Activated naive CD4-positive, alpha-beta T cell treated with anti-CD3 and anti-CD28 coated beads, Interleukin-2, amount 50 U/mL, for 24 hours (primary cell): Measurements from ENCODE around the gene CPNE6.

Source experiments
- H3K27ac Mint-ChIP-seq: one replicate; pipeline ENCODE4 v1.8.0; 2021; ENCODE audit warnings: mild to moderate bottlenecking, mixed read lengths
- H3K27me3 Mint-ChIP-seq: one replicate; pipeline ENCODE4 v1.8.0; 2021; ENCODE audit warnings: mixed read lengths
- H3K36me3 Mint-ChIP-seq: one replicate; pipeline ENCODE4 v1.8.0; 2021; ENCODE audit warnings: mixed read lengths
- H3K4me1 Mint-ChIP-seq: one replicate; pipeline ENCODE4 v1.8.0; 2021; ENCODE audit warnings: mixed read lengths
- H3K4me3 Mint-ChIP-seq: one replicate; pipeline ENCODE4 v1.8.0; 2021; ENCODE audit warnings: mild to moderate bottlenecking, mixed read lengths
- H3K9me3 Mint-ChIP-seq: one replicate; pipeline ENCODE4 v1.8.0; 2021; ENCODE audit warnings: mixed read lengths

The CPNE6 gene

DNA sequence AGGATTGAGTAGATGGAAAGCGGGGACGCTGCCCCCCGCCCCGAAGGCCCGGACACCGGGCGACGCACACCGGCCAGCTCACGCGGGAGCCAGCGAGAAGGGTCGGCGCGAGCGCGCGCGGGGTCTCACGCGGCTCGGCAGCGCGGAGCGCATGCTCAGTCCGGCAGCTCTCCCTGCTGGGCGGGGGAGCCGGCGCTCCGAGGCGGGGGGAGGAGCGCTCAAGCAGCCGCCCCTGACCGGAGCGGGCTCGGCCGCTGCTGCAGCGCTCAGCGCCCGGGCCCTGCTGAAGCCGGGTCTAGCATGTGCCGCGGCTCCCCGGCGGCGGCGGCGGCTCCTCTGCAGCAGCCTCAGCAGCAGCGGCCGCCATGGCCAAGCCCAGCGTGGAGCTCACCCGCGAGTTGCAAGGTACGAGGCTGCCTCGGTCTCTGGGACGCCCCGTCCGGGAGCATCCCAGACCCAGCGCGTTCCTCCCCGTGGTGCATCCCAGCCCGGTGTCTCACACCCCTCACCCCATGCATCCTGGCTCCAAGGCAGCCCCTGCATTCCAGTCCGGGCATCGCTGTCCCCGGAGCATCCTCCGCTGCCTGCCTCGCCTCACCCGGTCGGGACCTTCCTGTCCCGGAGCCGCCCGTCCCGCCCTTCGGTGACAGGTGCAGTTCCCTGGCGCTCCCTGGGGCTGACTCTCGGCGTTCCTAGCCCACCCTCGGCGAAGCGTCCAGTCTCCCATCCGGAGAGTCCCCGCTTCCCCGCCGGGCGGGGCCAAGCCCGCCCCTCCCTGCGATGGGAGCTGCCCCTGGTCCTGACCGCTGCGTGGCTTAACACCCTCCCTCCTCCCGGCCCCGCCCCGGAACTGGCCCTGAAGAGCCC, 19.3 kb upstream of the CPNE6 start, which contains the start of gene CARMIL3:
Gene CARMIL3 (plus strand): TSS at position 221 of the 867 bp plus-strand sequence. CDS start 145 bp downstream, at position 366.
- Mint-ChIP-seq H3K9me3 (no peaks in the 10 kb centered on the region), H3K36me3 (no peaks in the 10 kb centered on the region), H3K27me3 (peaks cover 3% of the 10 kb centered on the region), H3K27ac (peak within 1 kb of the TSS; percentile 93), H3K4me3 (peak within 1 kb of the TSS; percentile 89), H3K4me1 (peaks cover 21% of the 10 kb centered on the region)

DNA sequence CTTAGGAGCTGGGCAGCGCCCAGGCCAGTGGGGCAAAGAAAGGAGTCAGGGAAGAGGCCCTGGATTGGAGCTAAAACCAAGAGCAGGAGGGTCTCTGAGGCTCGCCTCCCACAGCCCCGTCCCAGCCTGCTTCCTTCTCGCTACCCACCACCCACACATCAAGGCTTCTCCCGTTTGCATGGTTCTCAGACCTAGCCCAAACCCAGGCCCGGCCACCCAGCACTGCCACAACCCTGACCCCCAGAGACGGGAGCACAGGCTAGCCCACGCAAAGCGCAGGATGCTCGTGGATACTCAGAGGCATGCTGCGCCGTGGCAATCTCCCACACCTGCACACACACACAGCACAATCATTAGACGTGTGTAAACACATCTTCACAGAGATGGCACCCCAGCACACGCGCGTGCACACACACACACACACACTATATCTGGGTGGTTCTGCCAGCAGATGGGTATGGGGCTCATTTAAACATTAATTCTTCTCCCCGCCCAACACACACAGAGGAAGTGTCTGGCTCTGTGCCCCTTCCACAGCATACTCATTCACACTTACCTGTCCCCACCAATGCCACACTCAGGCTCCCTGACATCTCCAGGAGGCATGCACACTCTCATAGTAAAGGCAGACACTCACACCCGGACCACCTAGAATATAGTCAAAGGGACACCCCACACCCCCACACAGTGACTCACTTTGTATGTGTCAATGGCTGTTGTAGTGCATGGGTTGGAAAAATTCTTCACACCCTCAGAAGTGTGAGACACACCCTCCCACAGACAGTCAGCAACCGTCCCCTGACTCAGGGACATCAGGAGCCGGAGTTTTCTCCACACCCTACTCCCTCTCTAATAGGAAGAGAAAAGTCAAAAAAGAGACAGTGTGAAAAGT, 18.5 kb upstream of the CPNE6 start:
- peaks cover 21% of the 10 kb centered on the region for H3K4me1 Mint-ChIP-seq
- peak overlapping the region; percentile 81 for H3K4me3 Mint-ChIP-seq
- H3K36me3 Mint-ChIP-seq, result no peaks in the 10 kb centered on the region
- peak overlapping the region; percentile 71 for H3K27ac Mint-ChIP-seq
- H3K9me3 Mint-ChIP-seq, result no peaks in the 10 kb centered on the region
- peaks cover 3% of the 10 kb centered on the region for H3K27me3 Mint-ChIP-seq

GRCh38 chr14:24053548-24054323, 17.6 kb upstream of the CPNE6 start:
- H3K27me3 Mint-ChIP-seq, result peaks cover 3% of the 10 kb centered on the region
- H3K27ac Mint-ChIP-seq, result peak overlapping the region; percentile 4
- H3K4me1 Mint-ChIP-seq, result peaks cover 21% of the 10 kb centered on the region
- H3K9me3 Mint-ChIP-seq, result no peaks in the 10 kb centered on the region
- peak overlapping the region; percentile 81 for H3K4me3 Mint-ChIP-seq
- H3K36me3 Mint-ChIP-seq, result no peaks in the 10 kb centered on the region

- H3K27me3 Mint-ChIP-seq, result peaks cover 3% of the 10 kb centered on the region
- peaks cover 21% of the 10 kb centered on the region for H3K4me1 Mint-ChIP-seq
- no peak overlapping the region for H3K4me3 Mint-ChIP-seq
These were observed 17.1 kb upstream of the CPNE6 start for GRCh38 chr14:24054324-24054641.

DNA sequence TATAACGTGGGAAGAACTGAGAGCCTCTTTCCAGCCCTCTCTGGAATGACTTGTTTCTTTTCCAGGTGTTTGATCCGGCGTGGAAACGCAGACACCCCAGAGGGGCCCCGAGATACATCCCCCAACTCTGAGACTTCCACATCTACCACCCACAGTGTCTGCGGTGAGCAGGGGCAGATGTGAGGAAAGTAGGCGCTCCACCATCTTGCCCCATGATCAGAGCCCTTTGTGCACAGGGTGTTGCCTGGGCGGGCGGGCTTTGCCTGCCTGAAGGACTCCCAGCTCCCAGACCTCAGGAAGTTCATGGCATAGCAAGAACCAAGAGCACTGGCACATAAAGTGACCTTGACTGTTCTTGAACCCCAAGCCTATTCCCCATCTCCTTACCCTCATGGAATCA, 16.7 kb upstream of the CPNE6 start:
- peaks cover 21% of the 10 kb centered on the region for H3K4me1 Mint-ChIP-seq
- no peak overlapping the region for H3K27ac Mint-ChIP-seq
- H3K36me3 Mint-ChIP-seq, result no peaks in the 10 kb centered on the region
- no peaks in the 10 kb centered on the region for H3K9me3 Mint-ChIP-seq
- peak overlapping the region; percentile 4 for H3K4me3 Mint-ChIP-seq
- peaks cover 3% of the 10 kb centered on the region for H3K27me3 Mint-ChIP-seq

More at GRCh38 chr14:24054324-24054641, 17.1 kb upstream of the CPNE6 start:
- no peaks in the 10 kb centered on the region for H3K9me3 Mint-ChIP-seq
- peak overlapping the region; percentile 4 for H3K27ac Mint-ChIP-seq
- no peaks in the 10 kb centered on the region for H3K36me3 Mint-ChIP-seq

DNA sequence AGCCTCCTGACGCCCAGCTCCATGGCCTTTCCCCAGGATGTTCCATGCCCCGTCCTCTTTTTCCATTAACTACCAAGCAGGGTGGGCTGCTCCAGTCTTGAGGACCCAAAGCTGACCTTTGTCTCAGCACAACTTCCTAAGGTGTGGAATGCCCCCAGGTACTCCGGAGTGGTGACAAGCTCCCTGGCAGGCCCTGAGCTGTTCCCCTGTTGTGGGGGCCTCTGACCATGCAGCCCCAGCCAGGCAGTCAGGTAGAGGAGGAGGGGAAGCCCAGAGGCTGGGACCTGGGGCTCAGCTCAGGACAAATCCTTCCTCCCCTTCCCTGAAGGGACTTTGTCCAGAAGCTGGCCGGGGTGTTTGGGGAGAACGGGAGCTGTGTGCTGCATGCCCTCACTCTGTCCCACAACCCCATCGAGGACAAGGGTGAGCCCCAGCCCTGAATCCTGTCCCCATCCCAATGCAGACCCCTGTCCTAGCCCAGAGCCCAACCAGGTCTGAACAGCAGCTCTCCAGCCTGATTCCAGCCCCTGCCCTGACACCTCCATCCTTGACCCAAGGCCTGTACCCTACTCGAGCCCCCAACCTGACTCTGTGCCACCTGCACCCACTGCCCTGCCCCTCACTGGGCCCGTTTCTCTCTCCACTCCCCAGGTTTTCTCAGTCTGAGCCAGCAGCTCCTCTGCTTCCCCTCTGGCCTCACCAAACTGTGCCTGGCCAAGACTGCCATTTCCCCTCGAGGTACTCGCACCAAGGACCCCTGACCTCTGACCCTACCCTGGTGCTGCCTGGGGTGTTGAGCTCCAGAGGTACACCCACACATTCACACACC, 15.2 kb upstream of the CPNE6 start:
- no peaks in the 10 kb centered on the region for H3K36me3 Mint-ChIP-seq
- H3K27me3 Mint-ChIP-seq, result no peaks in the 10 kb centered on the region
- H3K4me3 Mint-ChIP-seq, result no peak overlapping the region
- H3K27ac Mint-ChIP-seq, result no peak overlapping the region
- H3K9me3 Mint-ChIP-seq, result no peaks in the 10 kb centered on the region
- H3K4me1 Mint-ChIP-seq, result peaks cover 18% of the 10 kb centered on the region

DNA sequence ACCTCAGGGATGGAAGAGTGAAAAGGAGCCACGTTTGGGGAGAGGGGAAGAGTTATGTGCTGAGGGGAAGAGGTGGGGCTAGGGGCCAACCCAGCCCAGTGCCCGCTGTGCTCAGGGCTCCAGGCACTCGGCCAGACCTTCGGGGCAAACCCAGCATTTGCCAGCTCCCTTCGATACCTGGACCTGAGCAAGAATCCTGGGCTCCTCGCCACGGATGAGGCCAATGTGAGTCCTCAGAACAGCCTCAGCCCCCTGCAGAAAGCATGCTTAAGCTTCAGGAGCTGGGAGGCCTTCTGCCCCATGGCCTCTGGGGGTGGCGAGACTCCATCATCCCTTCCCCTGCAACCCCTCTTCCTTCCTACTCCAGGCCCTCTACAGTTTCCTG, 14.6 kb upstream of the CPNE6 start:
- Mint-ChIP-seq H3K4me3 (no peak overlapping the region), H3K27ac (no peak overlapping the region), H3K4me1 (peaks cover 16% of the 10 kb centered on the region)

DNA sequence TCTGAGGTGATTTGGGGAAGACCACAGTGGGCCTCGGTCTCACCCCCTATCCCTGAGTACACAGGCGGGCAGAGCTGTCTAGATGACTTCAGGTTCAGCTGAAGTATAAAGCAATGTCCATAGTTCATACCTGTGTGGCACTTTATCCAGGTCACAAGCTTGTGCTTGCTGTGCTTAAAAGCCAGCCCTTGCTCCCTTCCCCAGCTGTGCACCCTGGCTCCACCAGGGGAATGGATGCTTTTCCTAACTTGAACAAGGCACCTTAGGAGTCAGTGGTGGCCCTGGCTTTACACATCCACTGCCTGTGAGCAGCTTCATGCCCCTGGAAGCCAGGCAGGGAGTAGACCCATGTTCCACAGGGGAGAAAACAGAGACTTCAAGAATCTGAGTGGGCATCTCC, 14.1 kb upstream of the CPNE6 start:
- no peaks in the 10 kb centered on the region for H3K27me3 Mint-ChIP-seq
- H3K4me1 Mint-ChIP-seq, result peaks cover 16% of the 10 kb centered on the region
- H3K27ac Mint-ChIP-seq, result no peak overlapping the region
- H3K4me3 Mint-ChIP-seq, result no peak overlapping the region
- H3K9me3 Mint-ChIP-seq, result no peaks in the 10 kb centered on the region
- H3K36me3 Mint-ChIP-seq, result no peaks in the 10 kb centered on the region

More for the DNA sequence above, 14.6 kb upstream of the CPNE6 start:
- Mint-ChIP-seq H3K27me3 (no peaks in the 10 kb centered on the region), H3K9me3 (no peaks in the 10 kb centered on the region), H3K36me3 (no peaks in the 10 kb centered on the region)

- H3K27ac Mint-ChIP-seq, result no peak overlapping the region
- H3K4me1 Mint-ChIP-seq, result peaks cover 12% of the 10 kb centered on the region
- H3K9me3 Mint-ChIP-seq, result no peaks in the 10 kb centered on the region
- no peak overlapping the region for H3K4me3 Mint-ChIP-seq
- no peaks in the 10 kb centered on the region for H3K27me3 Mint-ChIP-seq
- H3K36me3 Mint-ChIP-seq, result no peaks in the 10 kb centered on the region
These were observed 13.5 kb upstream of the CPNE6 start for GRCh38 chr14:24057867-24058259.

DNA sequence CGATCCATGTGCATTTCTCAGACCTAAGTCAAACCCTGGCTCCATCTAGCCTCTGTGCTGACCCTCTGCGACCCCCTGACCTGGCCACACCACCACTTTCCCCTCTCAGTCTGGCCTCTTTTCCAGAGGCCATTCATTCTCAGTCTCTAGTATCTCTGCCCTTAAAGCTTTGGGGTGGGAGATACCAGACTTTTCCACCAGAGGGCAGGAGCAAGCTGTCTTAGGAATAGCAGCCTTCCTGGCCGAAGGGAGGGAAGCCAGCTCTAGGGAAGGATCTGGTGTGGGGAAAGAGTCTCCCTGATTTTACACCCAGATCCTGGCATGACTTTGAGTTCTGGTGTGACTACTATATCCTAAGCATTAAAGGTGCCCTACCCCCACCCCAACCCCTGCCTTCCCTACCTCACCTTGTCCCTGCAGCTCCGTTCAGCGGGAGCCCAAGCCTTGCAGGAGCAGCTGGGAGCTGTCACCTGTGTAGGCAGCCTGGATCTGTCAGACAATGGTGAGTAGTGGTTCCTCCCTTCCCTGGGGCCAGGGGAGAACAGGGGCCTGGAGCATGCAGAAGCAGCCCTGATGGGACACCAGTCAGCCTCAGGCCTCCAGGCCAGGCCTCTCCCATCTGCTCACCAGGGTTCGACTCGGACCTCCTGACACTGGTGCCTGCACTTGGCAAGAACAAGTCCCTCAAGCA, 13.0 kb upstream of the CPNE6 start:
- no peak overlapping the region for H3K4me3 Mint-ChIP-seq
- H3K9me3 Mint-ChIP-seq, result no peaks in the 10 kb centered on the region
- peaks cover 7% of the 10 kb centered on the region for H3K4me1 Mint-ChIP-seq
- no peak overlapping the region for H3K27ac Mint-ChIP-seq
- H3K27me3 Mint-ChIP-seq, result no peaks in the 10 kb centered on the region
- no peaks in the 10 kb centered on the region for H3K36me3 Mint-ChIP-seq

DNA sequence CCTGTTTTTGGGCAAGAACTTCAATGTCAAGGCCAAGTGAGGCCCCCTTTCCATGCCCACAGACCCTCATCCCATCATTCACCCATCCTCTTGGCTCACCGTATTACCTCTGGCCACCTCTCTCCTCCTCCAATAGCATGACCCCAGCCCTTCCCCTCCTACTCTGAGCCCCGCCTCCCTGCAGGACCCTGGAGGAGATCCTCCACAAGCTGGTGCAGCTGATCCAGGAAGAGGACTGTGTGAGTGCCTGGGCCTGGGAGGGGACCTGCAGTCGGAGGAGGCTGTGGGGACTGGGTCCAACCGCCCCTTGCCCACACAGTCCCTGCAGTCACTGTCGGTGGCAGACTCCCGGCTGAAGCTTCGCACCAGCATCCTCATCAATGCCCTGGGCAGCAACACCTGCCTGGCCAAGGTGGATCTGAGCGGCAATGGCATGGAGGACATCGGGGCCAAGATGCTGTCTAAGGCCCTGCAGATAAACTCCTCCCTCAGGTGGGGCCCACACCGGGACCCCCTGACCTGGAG, 12.3 kb upstream of the CPNE6 start:
- Mint-ChIP-seq H3K9me3 (no peaks in the 10 kb centered on the region), H3K36me3 (no peaks in the 10 kb centered on the region), H3K4me1 (peaks cover under 1% of the 10 kb centered on the region), H3K4me3 (no peak overlapping the region), H3K27ac (no peak overlapping the region), H3K27me3 (no peaks in the 10 kb centered on the region)

DNA sequence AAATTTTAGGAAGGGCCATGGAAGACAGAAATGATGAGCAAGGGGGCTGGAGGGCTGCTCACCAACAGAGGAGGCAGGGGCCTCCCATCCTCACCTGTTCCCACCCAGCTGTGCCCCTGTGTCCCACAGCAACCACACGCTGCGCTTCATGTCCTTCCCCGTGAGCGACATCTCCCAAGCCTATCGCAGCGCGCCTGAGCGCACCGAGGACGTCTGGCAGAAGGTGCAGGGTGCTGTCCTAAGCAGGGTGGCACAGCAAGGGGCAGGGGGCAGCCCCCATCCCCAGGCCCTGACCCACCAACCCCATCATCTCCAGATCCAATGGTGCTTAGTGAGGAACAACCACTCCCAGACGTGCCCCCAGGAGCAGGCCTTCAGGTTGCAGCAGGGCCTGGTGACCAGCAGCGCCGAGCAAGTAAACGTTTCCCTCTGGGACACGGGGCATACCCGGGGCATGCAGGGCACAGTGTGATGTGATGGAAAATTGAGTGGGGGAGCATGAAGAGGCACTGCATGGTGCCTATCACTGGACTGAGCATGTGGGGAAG, 11.4 kb upstream of the CPNE6 start:
- H3K27ac Mint-ChIP-seq, result no peak overlapping the region
- no peak overlapping the region for H3K4me3 Mint-ChIP-seq
- H3K9me3 Mint-ChIP-seq, result no peaks in the 10 kb centered on the region
- H3K4me1 Mint-ChIP-seq, result no peaks in the 10 kb centered on the region
- no peaks in the 10 kb centered on the region for H3K27me3 Mint-ChIP-seq
- H3K36me3 Mint-ChIP-seq, result no peaks in the 10 kb centered on the region

DNA sequence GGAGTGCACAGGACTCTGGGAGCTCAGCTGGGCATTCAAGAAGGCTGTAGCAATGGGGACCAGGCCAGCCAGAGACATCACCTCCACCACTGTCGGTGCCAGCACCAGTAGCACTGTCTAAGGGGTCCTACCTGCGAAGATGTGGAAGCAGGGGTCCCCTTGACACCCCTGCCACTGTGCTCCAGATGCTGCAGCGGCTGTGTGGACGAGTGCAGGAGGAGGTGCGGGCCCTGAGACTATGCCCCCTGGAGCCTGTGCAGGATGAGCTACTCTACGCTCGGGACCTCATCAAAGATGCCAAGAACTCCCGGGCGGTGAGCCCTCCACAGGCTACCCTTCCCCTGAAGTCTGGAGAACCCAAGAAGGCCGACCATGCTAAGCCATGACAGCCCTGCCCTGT, 10.9 kb upstream of the CPNE6 start:
- Mint-ChIP-seq H3K9me3 (no peaks in the 10 kb centered on the region), H3K27me3 (no peaks in the 10 kb centered on the region), H3K4me1 (no peaks in the 10 kb centered on the region), H3K27ac (no peak overlapping the region), H3K4me3 (no peak overlapping the region), H3K36me3 (no peaks in the 10 kb centered on the region)
